Measurements from ENCODE around the gene NEK5. TPM values are rescaled to one million over a fixed set of nuclear protein-coding genes. Genes with fewer than 3 reads are reported as not detected.
"Not testable (repeated sequence)": the region's sequence is repeated elsewhere in the genome, so short reads cannot be mapped to it uniquely, and the experiment has no call there.

The NEK5 gene
- total RNA-seq, 2 donors from 2014 or later, result 1.4 to 1.8 TPM

GRCh38 chr13:52165411-52165810 lies 36.5 kb upstream of the NEK5 start:
- no peak for TF ChIP-seq CTCF (conservative IDR thresholded peaks at IDR 0.05)
- 90 to 100% methylated on average over 1 to 2 of the region's 2 CpGs for WGBS, 2 experiments (ENCODE audit: insufficient coverage in 1 of 2, insufficient read length in 1 of 2)

GRCh38 chr13:52164989-52165388 lies 36.1 kb upstream of the NEK5 start:
- no peak for TF ChIP-seq CTCF (conservative IDR thresholded peaks at IDR 0.05)
- H3K9ac ChIP-seq (ENCODE audit: extremely low read depth, low read length, poor library complexity, severe bottlenecking), result no peak overlapping the region
- H3K4me3 Mint-ChIP-seq, result no peak overlapping the region
- no peak overlapping the region for H3K4me3 ChIP-seq (ENCODE audit: low read length)
- no peak overlapping the region for H3K27ac Mint-ChIP-seq
- no peak overlapping the region for H3K27ac ChIP-seq (ENCODE audit: low read depth, low read length)
- no peak for DNase-seq
- peaks cover 3% of the 10 kb centered on the region for H3K4me1 ChIP-seq (ENCODE audit: control insufficient read depth, insufficient read depth, low read length)
- H3K27me3 ChIP-seq (ENCODE audit: control insufficient read depth, insufficient read depth, low read length, poor library complexity, severe bottlenecking), result no peaks in the 10 kb centered on the region
- peaks cover 30% of the 10 kb centered on the region for H3K36me3 ChIP-seq (ENCODE audit: control insufficient read depth, insufficient read depth, low read length)
- no peaks in the 10 kb centered on the region for H3K9me3 ChIP-seq (ENCODE audit: control insufficient read depth, low read length)
- H3K4me1 Mint-ChIP-seq, result peaks cover 31% of the 10 kb centered on the region
- peaks cover 6% of the 10 kb centered on the region for H3K27me3 Mint-ChIP-seq (ENCODE audit: insufficient read depth)
- H3K9me3 Mint-ChIP-seq, result peaks cover under 1% of the 10 kb centered on the region
- peaks cover 34% of the 10 kb centered on the region for H3K36me3 Mint-ChIP-seq (ENCODE audit: low read depth)

More at GRCh38 chr13:52165411-52165810, 36.5 kb upstream of the NEK5 start:
- H3K36me3 ChIP-seq (ENCODE audit: control insufficient read depth, insufficient read depth, low read length), result peaks cover 34% of the 10 kb centered on the region
- H3K27me3 Mint-ChIP-seq (ENCODE audit: insufficient read depth), result peaks cover 5% of the 10 kb centered on the region
- H3K4me3 ChIP-seq (ENCODE audit: low read length), result no peak overlapping the region
- peaks cover 30% of the 10 kb centered on the region for H3K4me1 Mint-ChIP-seq
- DNase-seq, result no peak
- no peaks in the 10 kb centered on the region for H3K9me3 Mint-ChIP-seq
- H3K27ac ChIP-seq (ENCODE audit: low read depth, low read length), result no peak overlapping the region
- no peaks in the 10 kb centered on the region for H3K27me3 ChIP-seq (ENCODE audit: control insufficient read depth, insufficient read depth, low read length, poor library complexity, severe bottlenecking)
- H3K4me3 Mint-ChIP-seq, result no peak overlapping the region
- H3K9me3 ChIP-seq (ENCODE audit: control insufficient read depth, low read length), result no peaks in the 10 kb centered on the region
- H3K36me3 Mint-ChIP-seq (ENCODE audit: low read depth), result peaks cover 38% of the 10 kb centered on the region
- no peak overlapping the region for H3K9ac ChIP-seq (ENCODE audit: extremely low read depth, low read length, poor library complexity, severe bottlenecking)
- peaks cover 3% of the 10 kb centered on the region for H3K4me1 ChIP-seq (ENCODE audit: control insufficient read depth, insufficient read depth, low read length)
- H3K27ac Mint-ChIP-seq, result no peak overlapping the region

- H3K9me3 Mint-ChIP-seq; H3K4me3 ChIP-seq (ENCODE audit: low read length); H3K27me3 ChIP-seq (ENCODE audit: control insufficient read depth, insufficient read depth, low read length, poor library complexity, severe bottlenecking); H3K27ac Mint-ChIP-seq; H3K9ac ChIP-seq (ENCODE audit: extremely low read depth, low read length, poor library complexity, severe bottlenecking); H3K27ac ChIP-seq (ENCODE audit: low read depth, low read length); DNase-seq; H3K9me3 ChIP-seq (ENCODE audit: control insufficient read depth, low read length); H3K4me3 Mint-ChIP-seq; H3K4me1 ChIP-seq (ENCODE audit: control insufficient read depth, insufficient read depth, low read length): not testable (repeated sequence)
- Mint-ChIP-seq H3K27me3 (ENCODE audit: insufficient read depth) (peaks cover 11% of the 10 kb centered on the region), H3K4me1 (peaks cover 35% of the 10 kb centered on the region), H3K36me3 (ENCODE audit: low read depth) (peaks cover 29% of the 10 kb centered on the region)
- H3K36me3 ChIP-seq (ENCODE audit: control insufficient read depth, insufficient read depth, low read length), result peaks cover 21% of the 10 kb centered on the region
- 90 to 100% methylated on average over 1 to 2 of the region's 3 CpGs for WGBS, 2 experiments (ENCODE audit: insufficient coverage in 1 of 2, insufficient read length in 1 of 2)
These were observed 35.0 kb upstream of the NEK5 start for GRCh38 chr13:52163878-52164277.
